A673 (cell line): Measurements from ENCODE around the gene IRF2. TPM values are rescaled to one million over a fixed set of nuclear protein-coding genes. Genes with fewer than 3 reads are reported as not detected.

ENCODE experiments used
- BruUV-seq: library from RNA; stranded (reverse); fragments of 400-500 nt; replicated peaks from 2 replicates; lab custom pipeline; 2021; lab: Mats Ljungman, UMichigan
- CTCF ChIA-PET: fragments of 300-600 bp; sonication (Branson Sonifier 250); formaldehyde crosslinking; loops from one replicate; lab custom pipeline; 2022; ENCODE audit warnings: antibody characterized with exemption; lab: Charles Lee
- POLR2A ChIA-PET: fragments of 300-600 bp; sonication (Branson Sonifier 250); formaldehyde crosslinking; loops from one replicate; lab custom pipeline; 2022; ENCODE audit warnings: antibody characterized with exemption; ENCODE audit not compliant: low non-redundant PET; lab: Charles Lee
- DNase-seq: peaks from one replicate; pipeline ENCODE4 v3.0.0-alpha.2; 2015; ENCODE audit warnings: low spot score
- H3K27ac ChIP-seq: fragments of 200-600 bp; sonication (generic); 2 replicates; pipeline ENCODE4 v1.5.1; 2016; ENCODE audit warnings: mixed run types, low read depth, mild to moderate bottlenecking, mixed read lengths, antibody characterized with exemption, low read length; ENCODE audit not compliant: poor library complexity, severe bottlenecking
- H3K27me3 ChIP-seq: fragments of 200-600 bp; sonication (generic); replicated peaks from 2 replicates; pipeline ENCODE4 v1.6.1; 2017; ENCODE audit warnings: mixed run types, low read depth, mild to moderate bottlenecking, mixed read lengths, antibody characterized with exemption, low read length; ENCODE audit not compliant: insufficient read depth, poor library complexity
- H3K36me3 ChIP-seq: fragments of 200-600 bp; sonication (generic); 2 replicates; pipeline ENCODE4 v1.6.1; 2016; ENCODE audit warnings: mixed run types, mild to moderate bottlenecking, mixed read lengths, antibody characterized with exemption, low read length; ENCODE audit not compliant: insufficient read depth, poor library complexity, severe bottlenecking
- H3K4me1 ChIP-seq: fragments of 200-600 bp; sonication (generic); 2 replicates; pipeline ENCODE4 v1.6.1; 2017; ENCODE audit warnings: mixed run types, mild to moderate bottlenecking, mixed read lengths, antibody characterized with exemption, low read length; ENCODE audit not compliant: insufficient read depth, poor library complexity, severe bottlenecking
- H3K4me3 ChIP-seq: fragments of 200-600 bp; sonication (generic); 2 replicates; pipeline ENCODE4 v1.5.1; 2016; ENCODE audit warnings: low read depth, mixed run types, mild to moderate bottlenecking, mixed read lengths, low read length; ENCODE audit not compliant: poor library complexity, severe bottlenecking
- H3K9me3 ChIP-seq: fragments of 200-600 bp; sonication (generic); 2 replicates; pipeline ENCODE4 v1.6.1; 2016; ENCODE audit warnings: mixed run types, low read depth, mild to moderate bottlenecking, mixed read lengths, antibody characterized with exemption, low read length; ENCODE audit not compliant: poor library complexity, severe bottlenecking
- CTCF ChIP-seq: fragments of 300-800, 200-600 bp; sonication (generic); conservative IDR thresholded peaks from 2 replicates; pipeline ENCODE4 v1.5.1; 2017; ENCODE audit warnings: low read depth, mild to moderate bottlenecking, antibody characterized with exemption, low read length, moderate library complexity, mixed read lengths
- EZH2 ChIP-seq: fragments of 200-600 bp; sonication (generic); IDR thresholded peaks from 2 replicates; pipeline ENCODE4 v1.6.1; 2017; ENCODE audit warnings: borderline replicate concordance, low read depth, mild to moderate bottlenecking, mixed read lengths, antibody characterized with exemption, low read length; ENCODE audit not compliant: poor library complexity, severe bottlenecking
- intact Hi-C: fragments of 100-400 bp; cut with micrococcal nuclease; formaldehyde crosslinking; loops from one replicate; pipeline ENCODE4 v1.10.0; 2022; ENCODE audit not compliant: unreplicated experiment
- total RNA-seq: library from RNA; stranded (reverse); gene quantifications from 2 replicates; pipeline ENCODE4 v1.2.3, GENCODE V29; 2021

The IRF2 gene
- total RNA-seq, 1 experiment from 2014 or later, result 28.2 TPM

- ChIA-PET CTCF (no interaction called here), POLR2A (no interaction called here)
Measured at GRCh38 chr4:184392316-184392715, 82.0 kb downstream of the IRF2 start.

GRCh38 chr4:184389978-184390900, 84.1 kb downstream of the IRF2 start:
- Histone ChIP-seq H3K9me3 (no peaks in the 10 kb centered on the region), H3K36me3 (peaks cover 28% of the 10 kb centered on the region), H3K27ac (peak overlapping the region; percentile 22), H3K4me1 (peaks cover 8% of the 10 kb centered on the region), H3K4me3 (no peak overlapping the region), H3K27me3 (no peaks in the 10 kb centered on the region)
- intact Hi-C loops, result no loop called here
- ChIA-PET CTCF (no interaction called here), POLR2A (no interaction called here)
- no TSS peak for BruUV-seq
- no peak for TF ChIP-seq EZH2
- no peak for TF ChIP-seq CTCF
- DNase-seq, result no peak

More at GRCh38 chr4:184392316-184392715, 82.0 kb downstream of the IRF2 start:
- BruUV-seq, result no TSS peak
- H3K27ac ChIP-seq, result no peak overlapping the region
- H3K27me3 ChIP-seq, result no peaks in the 10 kb centered on the region
- no peaks in the 10 kb centered on the region for H3K9me3 ChIP-seq
- H3K36me3 ChIP-seq, result peaks cover 28% of the 10 kb centered on the region
- peaks cover 7% of the 10 kb centered on the region for H3K4me1 ChIP-seq
- DNase-seq, result no peak
- intact Hi-C loops, result no loop called here
- TF ChIP-seq EZH2, result no peak
- TF ChIP-seq CTCF, result no peak
- no peak overlapping the region for H3K4me3 ChIP-seq

GRCh38 chr4:184388106-184388505, 86.2 kb downstream of the IRF2 start:
- ChIA-PET POLR2A (no interaction called here), CTCF (no interaction called here)
- Histone ChIP-seq H3K27ac (no peak overlapping the region), H3K4me1 (peaks cover 29% of the 10 kb centered on the region), H3K9me3 (no peaks in the 10 kb centered on the region), H3K27me3 (no peaks in the 10 kb centered on the region), H3K4me3 (no peak overlapping the region), H3K36me3 (peaks cover 19% of the 10 kb centered on the region)
- TF ChIP-seq EZH2, result no peak
- TF ChIP-seq CTCF, result no peak
- DNase-seq, result no peak
- intact Hi-C loops, result no loop called here
- BruUV-seq, result no TSS peak
